CD4-positive, alpha-beta T cell treated with Interferon alpha-2 for 1 hour (primary cell): Measurements from ENCODE around the gene FTCD.
A peak's percentile ranks its signal among the peaks of the same experiment; 100 is the strongest.
"Not testable (repeated sequence)": the region's sequence is repeated elsewhere in the genome, so short reads cannot be mapped to it uniquely, and the experiment has no call there.

Experiments
- DNase-seq, 2 donors: peaks; one replicate each; pipeline ENCODE4 v3.0.0-alpha.2; 2020 to 2022

Gene FTCD, protein sequence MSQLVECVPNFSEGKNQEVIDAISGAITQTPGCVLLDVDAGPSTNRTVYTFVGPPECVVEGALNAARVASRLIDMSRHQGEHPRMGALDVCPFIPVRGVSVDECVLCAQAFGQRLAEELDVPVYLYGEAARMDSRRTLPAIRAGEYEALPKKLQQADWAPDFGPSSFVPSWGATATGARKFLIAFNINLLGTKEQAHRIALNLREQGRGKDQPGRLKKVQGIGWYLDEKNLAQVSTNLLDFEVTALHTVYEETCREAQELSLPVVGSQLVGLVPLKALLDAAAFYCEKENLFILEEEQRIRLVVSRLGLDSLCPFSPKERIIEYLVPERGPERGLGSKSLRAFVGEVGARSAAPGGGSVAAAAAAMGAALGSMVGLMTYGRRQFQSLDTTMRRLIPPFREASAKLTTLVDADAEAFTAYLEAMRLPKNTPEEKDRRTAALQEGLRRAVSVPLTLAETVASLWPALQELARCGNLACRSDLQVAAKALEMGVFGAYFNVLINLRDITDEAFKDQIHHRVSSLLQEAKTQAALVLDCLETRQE

DNA sequence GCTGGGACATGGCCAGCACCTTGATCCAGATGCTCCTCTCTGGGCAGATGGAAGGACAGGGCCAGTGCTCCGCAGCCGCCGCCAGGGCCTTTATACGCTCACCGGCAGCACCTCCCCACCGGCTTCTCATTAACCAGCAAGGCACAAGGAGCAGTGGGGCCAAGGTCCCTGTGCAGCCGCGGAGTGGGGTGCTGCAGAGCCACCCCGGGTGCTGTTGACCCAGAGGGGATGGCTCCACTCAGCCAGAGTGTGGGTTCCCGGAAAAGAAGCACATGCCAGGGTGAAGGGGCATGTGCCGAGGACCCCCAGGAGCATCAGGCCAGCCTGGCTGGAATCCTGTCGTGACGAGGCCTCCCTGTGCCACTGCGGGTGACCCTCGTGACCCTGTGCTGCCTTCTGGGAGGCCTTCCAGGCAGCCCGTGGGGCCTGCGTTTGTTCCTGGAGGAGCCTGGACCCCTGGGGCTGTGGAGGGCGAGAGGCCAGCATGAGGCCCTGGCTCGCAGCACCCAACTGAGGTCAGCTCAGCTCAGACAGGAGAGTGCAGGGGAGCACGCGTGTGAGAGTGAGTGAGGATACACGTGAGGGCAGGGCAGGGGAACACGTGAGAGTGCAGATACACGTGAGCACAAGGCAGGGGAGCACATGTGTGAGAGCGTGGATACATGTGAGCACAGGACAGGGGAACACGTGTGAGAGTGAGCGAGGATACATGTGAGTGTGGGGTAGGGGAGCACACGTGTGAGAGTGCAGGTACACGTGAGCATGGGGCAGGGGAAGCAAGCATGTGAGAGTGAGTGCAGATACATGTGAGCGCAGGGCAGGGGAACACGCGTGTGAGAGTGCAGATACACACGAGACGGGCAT, at the start of gene FTCD:
Gene FTCD, minus strand, starts transcription at position 66 of the 864 bp plus-strand sequence. Its CDS starts 56 bp downstream, at position 10.
- DNase-seq, result no peak

DNA sequence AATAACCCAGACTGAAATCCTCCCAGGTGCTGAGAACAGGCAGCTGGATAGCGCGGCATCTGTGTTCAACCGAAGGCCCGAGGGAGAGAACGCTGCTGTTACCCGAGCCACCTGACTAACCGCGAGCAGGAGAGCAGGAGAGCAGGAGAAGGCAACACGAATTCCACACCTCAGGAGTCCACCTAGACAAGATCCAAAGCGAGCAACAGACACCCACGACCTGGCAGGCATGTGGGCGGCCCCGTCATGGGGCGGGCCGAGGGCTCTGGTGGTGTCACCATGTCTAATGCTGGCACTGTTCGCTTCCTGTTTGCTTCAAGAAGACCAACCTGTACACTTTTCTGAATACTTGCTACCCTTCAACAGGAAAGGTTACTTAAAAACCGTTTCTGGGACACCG, 49.8 kb upstream of the FTCD start:
- no peak for DNase-seq

GRCh38 chr21:46203203-46203600, 47.8 kb upstream of the FTCD start:
- no peak for DNase-seq

GRCh38 chr21:46202592-46203202, 47.3 kb upstream of the FTCD start:
- peak in 1 of 2 donors; percentile 12 for DNase-seq

- DNase-seq, result not testable (repeated sequence)
Measured at GRCh38 chr21:46200877-46201803, 45.8 kb upstream of the FTCD start.

DNA sequence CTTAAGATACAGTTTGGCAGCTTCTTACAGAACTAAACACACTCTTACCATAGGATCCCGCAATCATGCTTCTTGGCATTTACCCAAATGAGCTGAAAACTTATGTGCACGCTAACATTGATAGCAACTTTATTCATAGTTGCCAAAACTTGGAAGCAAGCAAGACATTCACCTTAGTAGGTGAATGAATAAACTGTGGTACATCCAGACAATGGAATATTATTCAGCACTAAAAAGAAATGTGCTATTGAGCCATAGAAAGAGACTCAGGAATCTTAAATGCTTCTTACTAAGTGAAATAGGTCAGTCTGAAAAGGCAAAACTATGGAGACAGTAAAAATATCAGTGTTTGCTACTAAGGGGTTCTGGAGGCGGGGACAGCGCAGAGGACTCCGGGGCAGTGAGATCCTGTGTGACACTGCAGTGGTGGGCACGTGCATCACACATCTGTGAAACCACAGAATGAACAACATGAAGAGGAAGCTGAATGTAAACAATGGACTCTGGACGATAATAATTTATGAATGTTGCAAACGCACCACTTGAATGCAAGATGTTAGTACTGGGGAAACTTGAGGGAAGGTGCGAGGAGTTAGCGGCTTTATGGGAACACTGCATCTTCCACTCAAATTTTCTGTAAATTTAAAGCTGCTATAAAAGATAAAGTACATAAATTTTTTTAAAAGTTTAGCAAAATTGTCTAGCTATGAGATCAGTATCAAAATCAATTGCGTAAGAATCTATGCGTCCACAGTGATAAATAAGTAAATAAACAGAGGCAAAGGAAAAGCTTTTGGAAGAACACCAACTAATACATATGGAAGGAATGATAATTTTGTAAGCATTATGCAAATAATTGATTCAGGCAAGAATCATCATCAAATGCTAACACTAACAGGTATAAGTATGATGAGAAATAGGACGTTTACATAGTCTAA, 44.3 kb upstream of the FTCD start:
- DNase-seq, result no peak

- no peak for DNase-seq
Measured at GRCh38 chr21:46196733-46197132, 41.4 kb upstream of the FTCD start.

- no peak for DNase-seq
Measured at GRCh38 chr21:46195595-46196195, 40.3 kb upstream of the FTCD start.

DNA sequence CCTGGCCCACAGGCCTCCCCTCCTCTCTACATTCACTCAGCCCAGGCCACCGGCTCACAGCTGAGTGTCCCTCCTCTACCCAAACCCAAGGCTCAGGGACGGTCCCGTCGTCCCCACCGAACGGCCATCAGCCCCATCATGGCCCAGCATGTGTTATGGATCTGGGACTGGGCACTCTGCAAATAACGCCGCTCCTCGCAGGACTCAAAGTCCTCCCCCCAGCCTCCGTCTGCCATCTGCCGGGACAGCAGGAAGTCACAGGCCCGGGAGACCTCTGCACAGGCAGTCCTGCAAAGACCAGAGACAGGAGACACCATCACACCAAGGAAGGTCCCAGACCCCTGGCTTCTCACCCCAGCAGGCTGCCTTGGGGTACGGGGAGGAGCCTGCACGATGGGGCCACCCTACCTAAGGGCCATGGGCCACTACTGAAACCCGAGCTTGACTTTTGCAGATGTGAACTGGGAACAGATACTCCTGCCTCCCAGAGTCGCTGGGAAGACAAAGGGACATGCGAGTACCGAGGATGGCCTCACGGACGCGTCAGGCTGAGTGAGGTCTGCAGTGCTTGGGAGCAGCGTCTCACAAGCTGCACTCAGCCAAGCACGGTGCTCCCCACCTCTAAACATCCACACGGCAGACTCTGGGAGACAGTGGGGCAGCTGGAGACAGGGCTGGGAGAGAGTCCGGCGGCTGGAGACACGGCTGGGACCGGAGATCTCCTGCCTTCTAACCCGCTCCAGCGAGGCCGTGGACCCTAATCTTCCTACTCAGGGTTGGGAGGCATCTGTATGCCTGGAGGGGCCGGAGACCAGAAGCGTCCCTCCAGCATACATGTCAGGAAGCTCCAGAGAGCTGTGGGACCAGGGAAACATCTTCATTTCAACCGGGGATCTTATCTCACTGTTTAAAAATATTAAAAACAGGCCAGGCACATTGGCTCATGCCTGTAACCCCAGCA, 39.3 kb upstream of the FTCD start:
- no peak for DNase-seq

- no peak for DNase-seq
Measured at GRCh38 chr21:46193829-46194373, 38.5 kb upstream of the FTCD start.

GRCh38 chr21:46191686-46192575, 36.6 kb upstream of the FTCD start:
- no peak for DNase-seq

DNA sequence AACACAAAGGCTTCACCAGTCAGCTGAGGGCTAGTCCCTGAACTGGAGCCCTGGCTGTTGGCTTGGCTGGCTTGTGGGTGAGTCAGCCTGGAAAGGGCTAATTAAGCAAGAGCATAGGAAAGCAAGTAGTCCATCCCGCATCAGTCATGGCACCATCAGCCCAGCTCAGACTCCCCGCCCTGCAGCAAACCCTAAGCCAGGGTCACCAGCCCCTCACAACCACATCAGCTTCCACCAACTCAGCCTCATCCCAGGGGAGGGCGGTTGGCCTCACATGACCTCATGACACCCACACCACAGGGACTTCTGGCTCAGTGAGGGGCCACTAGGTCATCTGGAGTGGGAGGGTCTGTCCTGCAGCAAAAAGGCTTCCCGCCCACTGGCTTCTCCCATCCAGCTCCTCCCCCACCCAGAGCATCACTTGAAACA, 35.9 kb upstream of the FTCD start:
- DNase-seq, result no peak

DNA sequence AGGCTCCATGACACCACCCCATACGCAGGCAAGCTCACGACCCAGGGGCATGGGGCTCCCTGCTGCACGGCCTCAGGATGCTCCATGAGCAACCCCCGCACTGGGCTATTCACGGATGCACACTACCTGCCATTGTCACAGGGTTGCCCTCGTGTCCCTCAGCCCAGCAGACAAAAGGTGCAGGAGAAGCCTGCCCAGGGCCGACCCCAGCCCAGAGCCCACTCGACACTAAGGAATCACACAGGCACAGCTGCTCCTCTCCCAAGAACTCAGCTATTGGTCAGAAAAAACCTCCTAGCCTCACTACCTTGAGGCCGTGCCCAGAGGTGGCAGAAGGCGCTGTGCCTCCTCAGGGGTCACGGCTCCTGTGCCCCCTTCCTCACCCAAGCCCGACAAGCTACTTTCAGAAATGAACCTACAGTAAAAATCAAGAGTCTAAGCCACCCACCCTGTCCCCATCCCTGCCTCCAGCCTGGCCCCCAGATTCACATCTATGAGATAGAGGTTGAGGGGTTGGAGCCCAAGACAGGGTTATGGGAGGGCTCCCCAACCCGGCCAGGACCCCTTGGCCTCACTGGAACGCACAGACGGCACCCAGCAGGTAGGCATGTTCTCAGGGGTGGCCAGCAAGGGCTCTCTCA, 35.2 kb upstream of the FTCD start:
- no peak for DNase-seq

- DNase-seq, result no peak
Measured at GRCh38 chr21:46189959-46190490, 34.6 kb upstream of the FTCD start.

DNA sequence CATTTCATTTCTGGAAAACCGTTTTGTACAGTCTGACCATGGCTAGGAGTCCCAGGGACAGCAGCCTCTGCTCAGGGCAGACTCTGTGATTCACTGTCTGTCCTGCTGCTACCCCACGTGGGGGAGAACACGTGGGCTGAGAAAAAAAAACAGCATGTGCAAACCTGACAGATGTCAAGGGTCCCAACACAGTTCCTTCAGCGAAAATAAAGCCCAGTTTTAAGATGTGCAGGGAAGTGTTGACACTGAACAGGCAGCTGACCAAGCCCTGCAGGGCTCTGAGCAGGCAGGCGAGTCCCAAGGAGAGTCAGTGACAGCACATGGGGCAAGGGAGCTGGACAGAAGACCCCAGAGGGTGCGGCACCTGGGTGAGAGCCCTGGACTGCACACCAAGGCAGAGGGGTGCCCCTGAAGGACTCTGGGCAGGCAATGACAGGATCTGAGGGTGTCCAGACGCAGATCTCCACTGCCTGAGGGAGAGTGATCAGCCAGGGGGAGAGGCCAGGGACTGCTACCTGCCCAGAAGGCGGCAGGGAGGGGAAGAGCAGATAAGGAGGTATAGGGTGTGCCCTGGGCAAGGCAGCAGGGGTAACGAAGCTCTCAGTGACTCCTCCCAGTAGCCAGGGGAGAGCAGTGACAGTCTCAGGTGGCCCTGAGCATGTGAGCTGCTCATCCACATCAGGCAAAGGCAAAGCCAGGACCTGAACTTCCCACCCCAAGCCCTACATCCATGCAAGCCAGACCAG, 34.0 kb upstream of the FTCD start:
- no peak for DNase-seq
